Testis (tissue), 3 donors: ENCODE results near the gene COA3. TPM values are rescaled to one million over a fixed set of nuclear protein-coding genes. Genes with fewer than 3 reads are reported as not detected.

Experiments used
- DNase-seq: peaks from one replicate; pipeline ENCODE4 v3.0.0-alpha.2; 2019
- H3K27ac ChIP-seq, 2 donors: fragments of 200-600 bp; sonication (generic); one replicate each; pipeline ENCODE4 v1.5.1; 2019
- H3K27me3 ChIP-seq: fragments of 200-600 bp; sonication (generic); one replicate; pipeline ENCODE4 v1.5.1; 2019
- H3K36me3 ChIP-seq: fragments of 200-600 bp; sonication (generic); one replicate; pipeline ENCODE4 v1.5.1; 2017; ENCODE audit warnings: low read depth; ENCODE audit errors: missing control alignments
- H3K4me1 ChIP-seq: fragments of 200-600 bp; sonication (generic); one replicate; pipeline ENCODE4 v1.5.1; 2019
- H3K4me3 ChIP-seq, 2 donors: fragments of 200-600 bp; sonication (generic); one replicate each; pipeline ENCODE4 v1.5.1; 2017 to 2019
- H3K9me3 ChIP-seq: fragments of 200-600 bp; sonication (generic); one replicate; pipeline ENCODE4 v1.5.1; 2017
- CTCF ChIP-seq, 3 experiments: fragments of 450-650 bp in 2 of 3; fragments of 200-600 bp in 1 of 3; sonication (generic) in 1 of 3; IDR thresholded peaks; one replicate each; pipeline ENCODE4 v1.5.1; 2016 to 2019; ENCODE audit warnings: antibody characterized with exemption in 3 of 3, mild to moderate bottlenecking in 2 of 3, moderate library complexity in 1 of 3
- POLR2A ChIP-seq: fragments of 450-650 bp; IDR thresholded peaks from one replicate; pipeline ENCODE4 v1.6.1; 2017; ENCODE audit warnings: antibody characterized with exemption, mild to moderate bottlenecking, moderate library complexity
- WGBS, 2 donors: methylation state at CpG; one replicate each; pipeline ENCODE4 v1.1.5; 2018; 5-methylcytosine and 5-hydroxymethylcytosine counted together
- intact Hi-C: fragments of 100-400 bp; cut with DNase I; formaldehyde crosslinking; loops from one replicate; pipeline ENCODE4 v1.15.1; 2023; ENCODE audit warnings: low total_unique reads
- polyA plus RNA-seq: library from polyadenylated mRNA; stranded (reverse); fragments of 350-450 nt; fragmentation: Illumina TruSeq; extraction: RNeasy Lipid Tissue Mini Kit (QIAGEN cat#74804); gene quantifications from one replicate; pipeline ENCODE4 v1.2.3, GENCODE V29; 2014; ENCODE audit warnings: low read depth, low replicate concordance; ENCODE audit not compliant: insufficient read depth
- total RNA-seq, 2 donors: library from RNA; depleted of rRNA; stranded (reverse); fragments of >200 nt; gene quantifications; one replicate each; pipeline ENCODE4 v1.2.3, GENCODE V29; 2016

Gene COA3
- total and polyA plus RNA-seq, 3 donors from 2014 or later = 43.0 to 52.7 (median 49.2) TPM

- H3K4me1 ChIP-seq = peaks cover 7% of the 10 kb centered on the region
- no peaks in the 10 kb centered on the region for H3K36me3 ChIP-seq
- intact Hi-C loops = loop anchor here (10.0 kb wide), 1 partner anchor 95 kb away; no protein-coding TSS in a partner anchor
- no peak overlapping the region for H3K4me3 ChIP-seq
- H3K27me3 ChIP-seq = no peaks in the 10 kb centered on the region
- H3K27ac ChIP-seq = no peak overlapping the region
- 36 to 47% methylated on average over 2 of the region's 2 CpGs for WGBS, 2 donors
- H3K9me3 ChIP-seq = no peaks in the 10 kb centered on the region
- peak; percentile 68 for DNase-seq
- TF ChIP-seq CTCF (IDR thresholded peaks at IDR 0.05) = peak in 2 of 3 experiments; percentile 43 to 60
- no peak for TF ChIP-seq POLR2A
These were observed 21.5 kb upstream of the COA3 start for GRCh38 chr17:42819939-42820535.

- intact Hi-C loops = no loop called here
- Histone ChIP-seq H3K27ac (no peak overlapping the region), H3K27me3 (no peaks in the 10 kb centered on the region), H3K4me1 (peaks cover 4% of the 10 kb centered on the region), H3K9me3 (no peaks in the 10 kb centered on the region), H3K4me3 (no peak overlapping the region), H3K36me3 (no peaks in the 10 kb centered on the region)
- 78 to 79% methylated on average over 4 to 5 of the region's 5 CpGs for WGBS, 2 donors
- TF ChIP-seq CTCF (IDR thresholded peaks at IDR 0.05) (no peak), POLR2A (no peak)
- no peak for DNase-seq
These were observed 19.9 kb upstream of the COA3 start for GRCh38 chr17:42818379-42818778.

- Histone ChIP-seq H3K27ac (no peak overlapping the region), H3K27me3 (no peaks in the 10 kb centered on the region), H3K9me3 (no peaks in the 10 kb centered on the region), H3K36me3 (no peaks in the 10 kb centered on the region), H3K4me3 (no peak overlapping the region), H3K4me1 (no peaks in the 10 kb centered on the region)
- DNase-seq = no peak
- WGBS, 2 donors = 69 to 72% methylated on average over 1 of the region's 1 CpG
- intact Hi-C loops = no loop called here
- TF ChIP-seq CTCF (IDR thresholded peaks at IDR 0.05) (no peak), POLR2A (no peak)
These were observed 19.4 kb upstream of the COA3 start for GRCh38 chr17:42817866-42818265.

- 42 to 47% methylated on average over 8 of the region's 8 CpGs for WGBS, 2 donors
- Histone ChIP-seq H3K4me3 (no peak overlapping the region), H3K27ac (no peak overlapping the region), H3K9me3 (no peaks in the 10 kb centered on the region), H3K36me3 (no peaks in the 10 kb centered on the region), H3K4me1 (no peaks in the 10 kb centered on the region), H3K27me3 (no peaks in the 10 kb centered on the region)
- intact Hi-C loops = no loop called here
- no peak for TF ChIP-seq POLR2A
- TF ChIP-seq CTCF (IDR thresholded peaks at IDR 0.05) = no peak
- DNase-seq = no peak
These were observed 16.3 kb upstream of the COA3 start for GRCh38 chr17:42814633-42815399.
